Measurements from ENCODE around the gene CAST. TPM values are rescaled to one million over a fixed set of nuclear protein-coding genes. Genes with fewer than 3 reads are reported as not detected.

The CAST gene
- total RNA-seq, 1 experiment from 2014 or later = 12.0 TPM

GRCh38 chr5:96819806-96820205, 157.6 kb downstream of the CAST start:
- Histone ChIP-seq H3K27me3 (ENCODE audit: control insufficient read depth, insufficient read depth, low read length) (no peaks in the 10 kb centered on the region), H3K4me3 (ENCODE audit: insufficient read depth, low read depth, low read length) (no peak overlapping the region), H3K36me3 (replicated peaks; ENCODE audit: control insufficient read depth, insufficient read depth, low read length) (no peaks in the 10 kb centered on the region)
- no peak for DNase-seq

GRCh38 chr5:96821260-96821916, 159.2 kb downstream of the CAST start:
- H3K27me3 ChIP-seq (ENCODE audit: control insufficient read depth, insufficient read depth, low read length) = no peaks in the 10 kb centered on the region
- no peak overlapping the region for H3K4me3 ChIP-seq (ENCODE audit: insufficient read depth, low read depth, low read length)
- no peak for DNase-seq
- no peaks in the 10 kb centered on the region for H3K36me3 ChIP-seq (replicated peaks; ENCODE audit: control insufficient read depth, insufficient read depth, low read length)

- H3K4me3 ChIP-seq (ENCODE audit: insufficient read depth, low read depth, low read length) = no peak overlapping the region
- H3K27me3 ChIP-seq (ENCODE audit: control insufficient read depth, insufficient read depth, low read length) = no peaks in the 10 kb centered on the region
- no peaks in the 10 kb centered on the region for H3K36me3 ChIP-seq (replicated peaks; ENCODE audit: control insufficient read depth, insufficient read depth, low read length)
- DNase-seq = no peak
Measured at GRCh38 chr5:96822686-96823459, 160.7 kb downstream of the CAST start.

- DNase-seq = no peak
- no peaks in the 10 kb centered on the region for H3K36me3 ChIP-seq (replicated peaks; ENCODE audit: control insufficient read depth, insufficient read depth, low read length)
- H3K27me3 ChIP-seq (ENCODE audit: control insufficient read depth, insufficient read depth, low read length) = no peaks in the 10 kb centered on the region
- no peak overlapping the region for H3K4me3 ChIP-seq (ENCODE audit: insufficient read depth, low read depth, low read length)
Measured at GRCh38 chr5:96823900-96824380, 161.8 kb downstream of the CAST start.

Other genes starting within 250 kb of the CAST start
- 3.1 and 9.2 TPM in 2 replicates for gene PCSK1, start 229.1 kb upstream of the CAST start, total RNA-seq (2014; rRNA removed; shearing (Covaris generic))
- 8.9 and 10.5 TPM in 2 replicates for gene ERAP1, start 145.6 kb downstream of the CAST start, total RNA-seq (2014; rRNA removed; shearing (Covaris generic))
- gene ERAP2, start 214.1 kb downstream of the CAST start, total RNA-seq (2014; rRNA removed; shearing (Covaris generic)) = 0.67 TPM in 1 of 2 replicates, not detected in the other

All from H7 (cell line).